Thoracic aorta (tissue), 2 donors: ENCODE measurements around the gene REEP2. TPM values are rescaled to one million over a fixed set of nuclear protein-coding genes. Genes with fewer than 3 reads are reported as not detected.

Experiments
- ATAC-seq: fragments of 150-250 bp; one replicate; pipeline ENCODE4 v1.8.0; 2017; ENCODE audit warnings: low read depth; ENCODE audit not compliant: insufficient number of reproducible peaks, low FRiP score
- DNase-seq: peaks from one replicate; pipeline ENCODE4 v3.0.0-alpha.2; 2020; ENCODE audit warnings: low spot score
- H3K27ac ChIP-seq, 2 donors: fragments of 200-600 bp; sonication (generic); 1 replicate in 1 of 2; 2 replicates in 1 of 2; pipeline ENCODE4 v1.5.1; 2016; ENCODE audit warnings: mild to moderate bottlenecking in 2 of 2, moderate library complexity in 2 of 2
- H3K27me3 ChIP-seq: fragments of 200-600 bp; sonication (generic); replicated peaks from 2 replicates; pipeline ENCODE4 v1.6.0; 2016; ENCODE audit warnings: mild to moderate bottlenecking; ENCODE audit not compliant: insufficient read depth
- H3K36me3 ChIP-seq: fragments of 200-600 bp; sonication (generic); one replicate; pipeline ENCODE4 v1.5.1; 2016
- H3K4me1 ChIP-seq, 2 donors: fragments of 200-600 bp; sonication (generic); 1 replicate in 1 of 2; 2 replicates in 1 of 2; pipeline versions ENCODE4 v1.5.1 to v1.6.0; 2016; ENCODE audit warnings: low read depth in 2 of 2, mild to moderate bottlenecking in 1 of 2; ENCODE audit not compliant: control insufficient read depth in 1 of 2
- H3K4me3 ChIP-seq: fragments of 200-600 bp; sonication (generic); 2 replicates; pipeline ENCODE4 v1.5.1; 2016; ENCODE audit warnings: mild to moderate bottlenecking
- H3K9me3 ChIP-seq: fragments of 200-600 bp; sonication (generic); 2 replicates; pipeline ENCODE4 v1.5.1; 2016
- CTCF ChIP-seq: fragments of 200-600 bp; sonication (generic); IDR thresholded peaks from one replicate; pipeline ENCODE4 v1.5.1; 2019; ENCODE audit warnings: antibody characterized with exemption
- total RNA-seq, 2 donors: library from RNA; depleted of rRNA; stranded (reverse); fragments of >200 nt; gene quantifications; one replicate each; pipeline versions ENCODE4 v1.1.0 to v1.2.3, GENCODE V29; 2016

REEP2 gene
- total RNA-seq, 2 donors from 2014 or later = 8.9 to 11.5 TPM

- Histone ChIP-seq H3K4me3 (no peak overlapping the region), H3K27me3 (no peaks in the 10 kb centered on the region), H3K4me1 (peaks cover 2 to 13% of the 10 kb centered on the region in 2 donors), H3K36me3 (no peaks in the 10 kb centered on the region), H3K9me3 (no peaks in the 10 kb centered on the region), H3K27ac (no peak overlapping the region)
- DNase-seq (no peak), ATAC-seq (no peak)
- no peak for TF ChIP-seq CTCF
Observed at GRCh38 chr5:138444078-138444773, 5.4 kb downstream of the REEP2 start.

- Histone ChIP-seq H3K4me1 (peaks cover 1 to 12% of the 10 kb centered on the region in 2 donors), H3K9me3 (no peaks in the 10 kb centered on the region), H3K36me3 (no peaks in the 10 kb centered on the region), H3K4me3 (no peak overlapping the region), H3K27me3 (no peaks in the 10 kb centered on the region), H3K27ac (no peak overlapping the region)
- TF ChIP-seq CTCF = no peak
- DNase-seq (no peak), ATAC-seq (no peak)
Observed at GRCh38 chr5:138444774-138445546, 6.1 kb downstream of the REEP2 start.

GRCh38 chr5:138445547-138446271 is 6.9 kb downstream of the REEP2 start:
- H3K4me1 ChIP-seq = peaks cover 0 to 12% of the 10 kb centered on the region in 2 donors

GRCh38 chr5:138448070-138448469 is 9.2 kb downstream of the REEP2 start:
- no peak overlapping the region for H3K27ac ChIP-seq
- H3K36me3 ChIP-seq = no peaks in the 10 kb centered on the region
- ATAC-seq (no peak), DNase-seq (no peak)
- no peaks in the 10 kb centered on the region for H3K9me3 ChIP-seq
- no peaks in the 10 kb centered on the region for H3K27me3 ChIP-seq
- H3K4me1 ChIP-seq = peaks cover 0 to 12% of the 10 kb centered on the region in 2 donors
- no peak for TF ChIP-seq CTCF
- H3K4me3 ChIP-seq = no peak overlapping the region

More at GRCh38 chr5:138445547-138446271, 6.9 kb downstream of the REEP2 start:
- Histone ChIP-seq H3K27ac (no peak overlapping the region), H3K36me3 (no peaks in the 10 kb centered on the region), H3K4me3 (no peak overlapping the region), H3K9me3 (no peaks in the 10 kb centered on the region), H3K27me3 (no peaks in the 10 kb centered on the region)
- TF ChIP-seq CTCF = no peak
- DNase-seq = no peak
- ATAC-seq = no peak
